Epithelial cell of proximal tubule (primary cell): ENCODE measurements around the gene NLGN1. TPM values are rescaled to one million over a fixed set of nuclear protein-coding genes. Genes with fewer than 3 reads are reported as not detected.

Experiments
- DNase-seq: peaks from one replicate; pipeline ENCODE4 v3.0.0-alpha.2; 2011; ENCODE audit warnings: low read depth
- H3K4me3 ChIP-seq: 2 replicates; pipeline ENCODE4 v1.5.1; 2011; ENCODE audit warnings: low read depth, mild to moderate bottlenecking, low read length
- total RNA-seq: library from RNA; depleted of rRNA; stranded (reverse); fragments of >200 nt; gene quantifications from 2 replicates; pipeline ENCODE4 v1.2.3, GENCODE V29; 2015
- TF ChIP-seq, protein P1 (sequence below): conservative IDR thresholded peaks from 2 replicates; pipeline ENCODE4 v1.5.1; 2012; ENCODE audit warnings: low read depth, mild to moderate bottlenecking, low read length

NLGN1 gene
- total RNA-seq, 1 donor from 2014 or later, result 1.9 TPM

DNA sequence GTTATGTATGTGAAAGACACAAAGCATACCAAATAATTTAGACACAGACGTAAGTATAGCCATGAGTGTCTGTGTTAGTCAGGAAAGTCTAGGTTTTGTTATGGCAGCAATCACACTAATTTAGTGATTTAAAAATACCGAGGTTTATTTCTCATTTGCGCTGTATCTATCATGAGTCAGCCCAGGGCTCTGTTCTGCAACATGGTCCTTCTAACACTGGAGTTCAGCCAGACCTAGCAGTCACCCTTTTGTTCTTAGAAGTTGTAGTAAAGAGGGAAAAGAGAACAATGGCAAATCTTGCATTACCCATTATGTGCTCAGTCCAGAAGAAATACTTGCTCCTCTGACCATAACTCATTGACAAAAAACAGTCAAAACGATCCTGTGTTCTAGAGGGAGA lies 311.5 kb downstream of the NLGN1 start:
- no peak for DNase-seq
- no peak overlapping the region for H3K4me3 ChIP-seq
- TF ChIP-seq, protein P1, sequence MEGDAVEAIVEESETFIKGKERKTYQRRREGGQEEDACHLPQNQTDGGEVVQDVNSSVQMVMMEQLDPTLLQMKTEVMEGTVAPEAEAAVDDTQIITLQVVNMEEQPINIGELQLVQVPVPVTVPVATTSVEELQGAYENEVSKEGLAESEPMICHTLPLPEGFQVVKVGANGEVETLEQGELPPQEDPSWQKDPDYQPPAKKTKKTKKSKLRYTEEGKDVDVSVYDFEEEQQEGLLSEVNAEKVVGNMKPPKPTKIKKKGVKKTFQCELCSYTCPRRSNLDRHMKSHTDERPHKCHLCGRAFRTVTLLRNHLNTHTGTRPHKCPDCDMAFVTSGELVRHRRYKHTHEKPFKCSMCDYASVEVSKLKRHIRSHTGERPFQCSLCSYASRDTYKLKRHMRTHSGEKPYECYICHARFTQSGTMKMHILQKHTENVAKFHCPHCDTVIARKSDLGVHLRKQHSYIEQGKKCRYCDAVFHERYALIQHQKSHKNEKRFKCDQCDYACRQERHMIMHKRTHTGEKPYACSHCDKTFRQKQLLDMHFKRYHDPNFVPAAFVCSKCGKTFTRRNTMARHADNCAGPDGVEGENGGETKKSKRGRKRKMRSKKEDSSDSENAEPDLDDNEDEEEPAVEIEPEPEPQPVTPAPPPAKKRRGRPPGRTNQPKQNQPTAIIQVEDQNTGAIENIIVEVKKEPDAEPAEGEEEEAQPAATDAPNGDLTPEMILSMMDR, result no peak

DNA sequence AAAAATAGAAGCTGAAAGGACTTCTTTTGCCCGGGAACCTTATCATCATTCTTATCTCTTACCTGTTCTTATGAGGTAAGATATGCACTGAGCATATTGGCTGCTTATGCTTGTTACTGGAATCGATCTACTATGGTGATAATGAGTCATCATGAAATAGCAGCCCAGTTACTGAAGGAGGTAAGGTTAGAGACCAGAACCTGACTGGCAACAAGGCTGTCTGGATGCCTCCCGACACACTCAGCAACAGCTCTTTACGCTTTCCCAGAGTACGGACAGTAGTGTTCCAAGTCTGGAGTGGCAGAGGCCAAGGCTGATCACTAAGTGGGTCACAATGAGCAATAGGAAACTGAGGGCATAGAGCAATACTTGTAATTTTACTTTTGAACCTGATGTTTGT lies 314.1 kb downstream of the NLGN1 start:
- DNase-seq, result no peak
- peak overlapping the region; percentile 3 for H3K4me3 ChIP-seq
- TF ChIP-seq, protein P1, result no peak

DNA sequence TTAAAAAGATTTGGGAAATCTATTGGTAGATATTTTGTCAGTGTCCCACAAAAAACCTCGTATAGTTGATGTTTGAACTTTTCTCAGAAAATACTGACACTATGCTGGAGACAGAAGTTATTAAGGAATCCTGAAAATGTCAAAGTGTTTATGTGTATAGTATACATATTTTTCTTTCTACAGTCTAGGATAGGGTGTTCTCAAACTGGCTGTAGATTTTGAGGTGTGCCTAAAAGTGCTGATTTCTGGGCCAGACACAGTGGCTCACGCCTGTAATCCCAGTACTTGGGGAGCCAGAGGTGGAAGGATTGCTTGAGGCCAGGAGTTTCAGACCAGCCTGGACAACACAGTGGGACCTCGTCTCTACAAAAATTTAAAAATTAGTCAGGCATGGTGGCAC lies 322.0 kb downstream of the NLGN1 start:
- TF ChIP-seq, protein P1, result no peak

DNA sequence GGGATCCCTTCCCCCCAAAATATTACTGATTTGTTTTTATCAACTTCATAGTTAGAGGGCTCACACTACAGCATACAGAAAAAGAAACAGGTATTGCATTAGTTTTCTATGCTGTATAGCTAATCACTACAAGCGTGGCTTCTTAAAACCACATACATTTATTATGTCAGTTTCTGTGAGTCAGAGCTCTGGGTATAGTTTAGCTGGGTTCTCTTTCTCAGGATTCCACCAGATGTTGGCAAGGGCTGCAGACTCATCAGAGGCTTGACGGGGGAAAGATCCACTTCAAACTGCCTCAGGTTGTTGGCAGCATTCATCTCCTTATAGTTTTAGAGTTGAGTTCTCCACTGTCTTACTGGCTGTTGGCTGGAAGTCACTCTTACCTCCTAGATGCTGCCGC lies 328.0 kb downstream of the NLGN1 start:
- no peak for DNase-seq
- H3K4me3 ChIP-seq, result no peak overlapping the region
- TF ChIP-seq, protein P1, result no peak

More for the DNA sequence above, 322.0 kb downstream of the NLGN1 start:
- H3K4me3 ChIP-seq, result no peak overlapping the region
- DNase-seq, result no peak

DNA sequence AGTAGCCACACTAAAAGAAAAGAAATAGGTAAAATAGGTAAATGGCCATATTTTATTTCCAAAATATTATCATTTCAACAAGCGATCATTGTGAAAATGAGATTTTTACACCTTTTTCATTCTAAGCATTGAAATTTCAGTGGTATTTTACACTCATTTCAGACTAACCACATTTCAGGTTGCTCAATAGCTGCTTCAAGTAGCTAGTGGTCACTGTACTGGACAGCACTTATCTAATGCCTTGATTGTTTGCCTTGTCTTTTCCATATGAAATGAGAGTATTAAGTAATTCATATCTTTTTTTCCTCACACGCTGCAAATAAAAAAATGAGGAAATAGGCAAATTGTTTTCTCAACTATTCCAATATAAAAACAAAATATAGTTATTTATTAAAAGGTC lies 332.8 kb downstream of the NLGN1 start:
- TF ChIP-seq, protein P1, result no peak
- DNase-seq, result no peak

DNA sequence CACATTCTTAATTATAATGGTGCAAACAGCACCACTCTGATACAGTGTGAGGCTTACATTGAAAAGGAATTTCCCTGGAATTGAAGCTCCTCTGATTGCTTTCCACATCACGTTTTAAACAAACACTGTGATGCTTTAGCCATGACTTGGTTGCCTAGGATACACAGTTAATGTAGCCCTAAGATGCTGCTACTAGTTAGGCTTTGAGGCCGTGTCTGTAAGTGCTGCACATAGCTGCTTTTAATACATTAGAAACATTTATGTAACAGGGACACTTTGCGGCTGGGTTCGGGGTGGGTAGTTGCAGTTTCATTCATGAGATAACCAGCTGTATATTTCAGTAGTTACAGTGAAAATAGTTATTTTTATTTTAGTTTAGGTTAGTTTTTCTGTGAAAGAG lies 334.7 kb downstream of the NLGN1 start:
- TF ChIP-seq, protein P1, result no peak
- DNase-seq, result no peak
- no peak overlapping the region for H3K4me3 ChIP-seq

More for the DNA sequence above, 332.8 kb downstream of the NLGN1 start:
- H3K4me3 ChIP-seq, result no peak overlapping the region

DNA sequence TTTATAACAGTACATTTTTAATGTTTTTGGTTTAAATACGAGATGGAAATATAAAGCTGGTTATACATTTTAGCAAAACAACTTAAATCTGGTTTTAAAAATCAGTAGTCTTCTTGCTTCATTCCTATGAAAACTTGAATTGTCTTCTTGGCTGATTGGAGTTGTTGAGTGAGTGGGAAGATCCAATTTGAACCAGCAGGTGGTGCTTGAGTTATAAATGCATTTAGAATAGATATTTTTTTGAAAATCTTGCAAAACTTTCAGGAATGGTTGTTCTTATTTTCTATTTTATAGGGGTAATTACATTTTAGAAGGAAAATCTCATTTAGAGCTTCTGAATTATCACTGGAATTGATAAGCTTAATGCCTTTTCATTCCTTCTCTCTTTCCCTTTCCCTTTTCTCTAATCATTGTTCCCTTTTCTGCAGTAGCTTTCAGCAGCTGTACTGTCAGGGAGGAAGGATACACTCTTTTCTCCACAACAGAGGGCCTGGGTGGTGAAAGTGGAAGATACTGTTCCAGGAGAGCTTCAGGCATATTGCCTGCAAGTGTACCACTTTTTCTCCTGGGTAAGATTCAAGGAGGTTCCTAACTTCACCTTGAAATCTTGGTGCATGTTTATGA lies 335.6 kb downstream of the NLGN1 start:
- H3K4me3 ChIP-seq, result no peak overlapping the region
- DNase-seq, result no peak
- TF ChIP-seq, protein P1, result peak; percentile 69
